Right renal cortex interstitium (tissue), 3 donors: ENCODE results near the gene PTOV1. TPM values are rescaled to one million over a fixed set of nuclear protein-coding genes. Genes with fewer than 3 reads are reported as not detected.
A peak's percentile ranks its signal among the peaks of the same experiment; 100 is the strongest.

Experiments
- DNase-seq, 3 donors: peaks; one replicate each; pipeline ENCODE4 v3.0.0-alpha.2; 2013; ENCODE audit warnings: low read depth in 3 of 3, low spot score in 2 of 3
- polyA plus RNA-seq, 3 donors: library from polyadenylated mRNA; unstranded; fragments of 120-200 nt; gene quantifications; one replicate each; pipeline ENCODE4 v1.2.1, GENCODE V29; 2013; ENCODE audit not compliant: insufficient read length in 3 of 3

Gene PTOV1
- polyA plus RNA-seq, 3 donors, result 239 to 280 (median 278) TPM

- no peak for DNase-seq
Measured at GRCh38 chr19:49884760-49885159, 33.8 kb downstream of the PTOV1 start.

- DNase-seq, result no peak
Measured at GRCh38 chr19:49887037-49887664, 36.2 kb downstream of the PTOV1 start.

- no peak for DNase-seq
Measured at GRCh38 chr19:49887665-49888509, 36.9 kb downstream of the PTOV1 start.

GRCh38 chr19:49888510-49888824, 37.5 kb downstream of the PTOV1 start:
- no peak for DNase-seq

- no peak for DNase-seq
Measured at GRCh38 chr19:49889038-49889686, 38.2 kb downstream of the PTOV1 start.

- peak in 1 of 3 donors; percentile 61 for DNase-seq
Measured at GRCh38 chr19:49889687-49890348, 38.9 kb downstream of the PTOV1 start.

- DNase-seq, result no peak
Measured at GRCh38 chr19:49890349-49891311, 39.7 kb downstream of the PTOV1 start.

- no peak for DNase-seq
Measured at GRCh38 chr19:49891393-49891792, 40.4 kb downstream of the PTOV1 start.

GRCh38 chr19:49892716-49893115, 41.8 kb downstream of the PTOV1 start:
- DNase-seq, result no peak

GRCh38 chr19:49894011-49894664, 43.2 kb downstream of the PTOV1 start:
- DNase-seq, result no peak

- no peak for DNase-seq
Measured at GRCh38 chr19:49894879-49895565, 44.1 kb downstream of the PTOV1 start.

- no peak for DNase-seq
Measured at GRCh38 chr19:49895566-49896297, 44.8 kb downstream of the PTOV1 start.

GRCh38 chr19:49896863-49897621, 46.1 kb downstream of the PTOV1 start, which contains the start of gene IL4I1:
Gene IL4I1 (minus strand): TSS chr19:49896887. CDS start chr19:49896160, 727 bp downstream.
- no peak for DNase-seq

GRCh38 chr19:49904136-49904535, 53.2 kb downstream of the PTOV1 start:
- no peak for DNase-seq

GRCh38 chr19:49906879-49907564, 56.1 kb downstream of the PTOV1 start:
- no peak for DNase-seq

- DNase-seq, result no peak
Measured at GRCh38 chr19:49907745-49908446, 56.9 kb downstream of the PTOV1 start.
